HepG2 (cell line): Measurements from ENCODE around the gene ATP9A. TPM values are rescaled to one million over a fixed set of nuclear protein-coding genes. Genes with fewer than 3 reads are reported as not detected.

Source experiments
- ARNTL ChIP-seq: sonication (generic); formaldehyde crosslinking; IDR thresholded peaks from 2 replicates; pipeline ENCODE4 v1.4.0; 2020; ENCODE audit warnings: mild to moderate bottlenecking, missing genetic modification reagents
- CCAR2 ChIP-seq: fragments of 200-400 bp; formaldehyde crosslinking; optimal IDR thresholded peaks from 2 replicates; pipeline ENCODE3; 2018; ENCODE audit warnings: low read depth, mild to moderate bottlenecking, low read length, moderate library complexity
- NFIC ChIP-seq: IDR thresholded peaks from 2 replicates; pipeline ENCODE4 v1.6.1; 2012; ENCODE audit warnings: mild to moderate bottlenecking, low read length, inconsistent platforms
- ZNF280D ChIP-seq: sonication (generic); formaldehyde crosslinking; IDR thresholded peaks from 2 replicates; pipeline ENCODE4 v1.5.1; 2020; ENCODE audit warnings: mild to moderate bottlenecking, missing genetic modification reagents
- polyA plus RNA-seq, 8 experiments: library from polyadenylated mRNA; depleted of rRNA in 3 of 8; stranded (reverse) in 7 of 8; unstranded in 1 of 8; fragments of >200 nt; fragmentation: Illumina TruSeq in 4 of 8; extraction: Trizol in 4 of 8; gene quantifications; 2 replicates each; pipeline versions ENCODE4 v1.2.1 to v1.2.3, GENCODE V29; 2011 to 2016; ENCODE audit warnings: low read depth in 4 of 8, missing spikeins in 1 of 8, mixed read lengths in 1 of 8; ENCODE audit not compliant: insufficient read depth in 1 of 8
- total RNA-seq, 5 experiments: library from RNA; depleted of rRNA; stranded (reverse); fragments of >200 nt; fragmentation: Illumina TruSeq; extraction: Trizol; gene quantifications; 2 replicates each; pipeline ENCODE4 v1.2.3, GENCODE V29; 2016; ENCODE audit warnings: low read depth in 1 of 5
- TF ChIP-seq, protein P1 (sequence below): sonication (generic); formaldehyde crosslinking; IDR thresholded peaks from 2 replicates; pipeline ENCODE4 v1.4.0; 2020; ENCODE audit warnings: mild to moderate bottlenecking, missing genetic modification reagents, borderline replicate concordance
- TF ChIP-seq, protein P2 (sequence below): sonication (generic); formaldehyde crosslinking; IDR thresholded peaks from 2 replicates; pipeline ENCODE4 v1.5.0; 2020; ENCODE audit warnings: missing genetic modification reagents, mild to moderate bottlenecking, borderline replicate concordance

Gene ATP9A
- total and polyA plus RNA-seq, 2 of the 13 experiments (the other 11 are each of a cell fraction or from before 2014, with no cell fraction given): 11.8 to 18.5 TPM

DNA sequence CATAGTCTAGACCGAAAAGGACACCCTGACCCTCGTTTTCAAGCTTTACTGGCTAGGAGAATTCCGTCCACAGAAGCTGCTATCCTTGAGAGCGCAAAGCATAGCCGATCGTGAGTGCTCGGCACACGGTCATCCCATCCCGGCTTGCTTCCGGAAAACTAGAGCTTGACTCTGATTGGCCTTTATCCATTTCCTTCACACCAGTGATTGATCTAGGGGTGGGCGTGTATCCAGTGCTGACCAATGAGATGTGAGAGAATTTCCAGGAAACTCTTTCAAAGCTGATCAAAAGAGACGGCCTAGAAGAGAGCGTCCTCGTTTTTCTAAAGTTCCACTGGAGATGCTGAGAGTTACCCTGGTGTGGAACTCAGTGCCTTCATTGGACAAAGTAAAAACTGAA is 184.7 kb downstream of the ATP9A start (continued):
- TF ChIP-seq ZNF280D (CRISPR knock-in tag): no peak
- TF ChIP-seq NFIC: no peak
- TF ChIP-seq, protein P1, sequence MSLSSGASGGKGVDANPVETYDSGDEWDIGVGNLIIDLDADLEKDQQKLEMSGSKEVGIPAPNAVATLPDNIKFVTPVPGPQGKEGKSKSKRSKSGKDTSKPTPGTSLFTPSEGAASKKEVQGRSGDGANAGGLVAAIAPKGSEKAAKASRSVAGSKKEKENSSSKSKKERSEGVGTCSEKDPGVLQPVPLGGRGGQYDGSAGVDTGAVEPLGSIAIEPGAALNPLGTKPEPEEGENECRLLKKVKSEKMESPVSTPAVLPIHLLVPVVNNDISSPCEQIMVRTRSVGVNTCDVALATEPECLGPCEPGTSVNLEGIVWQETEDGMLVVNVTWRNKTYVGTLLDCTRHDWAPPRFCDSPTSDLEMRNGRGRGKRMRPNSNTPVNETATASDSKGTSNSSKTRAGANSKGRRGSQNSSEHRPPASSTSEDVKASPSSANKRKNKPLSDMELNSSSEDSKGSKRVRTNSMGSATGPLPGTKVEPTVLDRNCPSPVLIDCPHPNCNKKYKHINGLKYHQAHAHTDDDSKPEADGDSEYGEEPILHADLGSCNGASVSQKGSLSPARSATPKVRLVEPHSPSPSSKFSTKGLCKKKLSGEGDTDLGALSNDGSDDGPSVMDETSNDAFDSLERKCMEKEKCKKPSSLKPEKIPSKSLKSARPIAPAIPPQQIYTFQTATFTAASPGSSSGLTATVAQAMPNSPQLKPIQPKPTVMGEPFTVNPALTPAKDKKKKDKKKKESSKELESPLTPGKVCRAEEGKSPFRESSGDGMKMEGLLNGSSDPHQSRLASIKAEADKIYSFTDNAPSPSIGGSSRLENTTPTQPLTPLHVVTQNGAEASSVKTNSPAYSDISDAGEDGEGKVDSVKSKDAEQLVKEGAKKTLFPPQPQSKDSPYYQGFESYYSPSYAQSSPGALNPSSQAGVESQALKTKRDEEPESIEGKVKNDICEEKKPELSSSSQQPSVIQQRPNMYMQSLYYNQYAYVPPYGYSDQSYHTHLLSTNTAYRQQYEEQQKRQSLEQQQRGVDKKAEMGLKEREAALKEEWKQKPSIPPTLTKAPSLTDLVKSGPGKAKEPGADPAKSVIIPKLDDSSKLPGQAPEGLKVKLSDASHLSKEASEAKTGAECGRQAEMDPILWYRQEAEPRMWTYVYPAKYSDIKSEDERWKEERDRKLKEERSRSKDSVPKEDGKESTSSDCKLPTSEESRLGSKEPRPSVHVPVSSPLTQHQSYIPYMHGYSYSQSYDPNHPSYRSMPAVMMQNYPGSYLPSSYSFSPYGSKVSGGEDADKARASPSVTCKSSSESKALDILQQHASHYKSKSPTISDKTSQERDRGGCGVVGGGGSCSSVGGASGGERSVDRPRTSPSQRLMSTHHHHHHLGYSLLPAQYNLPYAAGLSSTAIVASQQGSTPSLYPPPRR (CRISPR knock-in tag): no peak
- TF ChIP-seq ARNTL (CRISPR knock-in tag): no peak
- TF ChIP-seq, protein P2, sequence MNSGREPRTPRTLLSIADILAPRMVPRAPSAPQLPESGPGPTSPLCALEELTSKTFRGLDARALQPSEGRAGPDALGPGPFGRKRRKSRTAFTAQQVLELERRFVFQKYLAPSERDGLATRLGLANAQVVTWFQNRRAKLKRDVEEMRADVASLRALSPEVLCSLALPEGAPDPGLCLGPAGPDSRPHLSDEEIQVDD (CRISPR knock-in tag): no peak
- TF ChIP-seq CCAR2: no peak
